ENCODE data around the gene SDHAF1. TPM values are rescaled to one million over a fixed set of nuclear protein-coding genes. Genes with fewer than 3 reads are reported as not detected.
A peak's percentile ranks its signal among the peaks of the same experiment; 100 is the strongest.

Gene SDHAF1
- total and polyA plus RNA-seq, 3 donors from 2014 or later: 13.0 to 55.0 (median 40.6) TPM

GRCh38 chr19:35991731-35992450 lies 3.1 kb upstream of the SDHAF1 start:
- no peak for DNase-seq
- H3K27ac ChIP-seq: no peak overlapping the region
- H3K36me3 ChIP-seq (ENCODE audit: low read depth, missing control alignments): no peaks in the 10 kb centered on the region
- no peaks in the 10 kb centered on the region for H3K27me3 ChIP-seq
- intact Hi-C loops (cut with DNase I; ENCODE audit: low total_unique reads): no loop called here
- peaks cover 13% of the 10 kb centered on the region for H3K4me1 ChIP-seq
- no peak overlapping the region for H3K4me3 ChIP-seq
- no peak for TF ChIP-seq POLR2A (IDR thresholded peaks at IDR 0.05)
- TF ChIP-seq, protein P1, sequence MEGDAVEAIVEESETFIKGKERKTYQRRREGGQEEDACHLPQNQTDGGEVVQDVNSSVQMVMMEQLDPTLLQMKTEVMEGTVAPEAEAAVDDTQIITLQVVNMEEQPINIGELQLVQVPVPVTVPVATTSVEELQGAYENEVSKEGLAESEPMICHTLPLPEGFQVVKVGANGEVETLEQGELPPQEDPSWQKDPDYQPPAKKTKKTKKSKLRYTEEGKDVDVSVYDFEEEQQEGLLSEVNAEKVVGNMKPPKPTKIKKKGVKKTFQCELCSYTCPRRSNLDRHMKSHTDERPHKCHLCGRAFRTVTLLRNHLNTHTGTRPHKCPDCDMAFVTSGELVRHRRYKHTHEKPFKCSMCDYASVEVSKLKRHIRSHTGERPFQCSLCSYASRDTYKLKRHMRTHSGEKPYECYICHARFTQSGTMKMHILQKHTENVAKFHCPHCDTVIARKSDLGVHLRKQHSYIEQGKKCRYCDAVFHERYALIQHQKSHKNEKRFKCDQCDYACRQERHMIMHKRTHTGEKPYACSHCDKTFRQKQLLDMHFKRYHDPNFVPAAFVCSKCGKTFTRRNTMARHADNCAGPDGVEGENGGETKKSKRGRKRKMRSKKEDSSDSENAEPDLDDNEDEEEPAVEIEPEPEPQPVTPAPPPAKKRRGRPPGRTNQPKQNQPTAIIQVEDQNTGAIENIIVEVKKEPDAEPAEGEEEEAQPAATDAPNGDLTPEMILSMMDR (IDR thresholded peaks at IDR 0.05): no peak
- 77 to 78% methylated on average over 7 of the region's 7 CpGs for WGBS, 2 donors
- no peaks in the 10 kb centered on the region for H3K9me3 ChIP-seq

GRCh38 chr19:35992907-35993765 lies 1.9 kb upstream of the SDHAF1 start:
- H3K4me3 ChIP-seq: no peak overlapping the region
- DNase-seq: no peak
- no peak overlapping the region for H3K27ac ChIP-seq
- intact Hi-C loops (cut with DNase I; ENCODE audit: low total_unique reads): no loop called here
- TF ChIP-seq POLR2A (IDR thresholded peaks at IDR 0.05): no peak
- TF ChIP-seq, protein P1 (IDR thresholded peaks at IDR 0.05): no peak
- WGBS, 2 donors: 82 to 87% methylated on average over 8 of the region's 8 CpGs
- no peaks in the 10 kb centered on the region for H3K36me3 ChIP-seq (ENCODE audit: low read depth, missing control alignments)
- no peaks in the 10 kb centered on the region for H3K9me3 ChIP-seq
- no peaks in the 10 kb centered on the region for H3K27me3 ChIP-seq
- peaks cover 13% of the 10 kb centered on the region for H3K4me1 ChIP-seq

- WGBS, 2 donors: 15 to 24% methylated on average over 22 to 48 of the region's 49 CpGs
- Histone ChIP-seq H3K36me3 (ENCODE audit: low read depth, missing control alignments) (no peaks in the 10 kb centered on the region), H3K4me3 (peak overlapping the region; percentile 80 to 92), H3K27ac (peak overlapping the region; percentile 59 to 77), H3K9me3 (no peaks in the 10 kb centered on the region), H3K4me1 (peaks cover 13% of the 10 kb centered on the region), H3K27me3 (no peaks in the 10 kb centered on the region)
- no peak for TF ChIP-seq POLR2A (IDR thresholded peaks at IDR 0.05)
- TF ChIP-seq, protein P1 (IDR thresholded peaks at IDR 0.05): no peak
- intact Hi-C loops (cut with DNase I; ENCODE audit: low total_unique reads): no loop called here
- no peak for DNase-seq
Measured at GRCh38 chr19:35993923-35994598, 927 bp upstream of the SDHAF1 start.

DNA sequence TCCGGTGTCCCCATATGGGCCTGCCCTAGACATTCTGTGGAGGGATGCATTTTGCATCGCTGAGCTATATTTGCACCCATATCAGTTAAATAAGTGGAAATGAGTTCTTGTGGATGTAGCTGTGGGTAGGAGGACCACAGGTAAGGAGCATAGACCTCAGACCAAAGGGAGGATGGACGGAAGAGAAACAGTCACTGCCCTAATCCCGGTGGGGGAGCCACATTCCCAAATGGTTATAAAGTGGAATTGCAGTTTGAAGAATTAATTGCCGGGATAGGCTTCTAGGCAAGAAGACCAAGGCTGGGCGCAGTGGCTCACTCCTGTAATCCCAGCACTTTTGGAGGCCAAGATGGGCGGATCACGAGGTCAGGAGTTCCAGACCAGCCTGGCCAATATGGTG lies 1.8 kb downstream of the SDHAF1 start:
- H3K27me3 ChIP-seq: no peaks in the 10 kb centered on the region
- H3K4me1 ChIP-seq: peaks cover 13% of the 10 kb centered on the region
- TF ChIP-seq, protein P1 (IDR thresholded peaks at IDR 0.05): no peak
- TF ChIP-seq POLR2A (IDR thresholded peaks at IDR 0.05): no peak
- no peaks in the 10 kb centered on the region for H3K9me3 ChIP-seq
- no peak overlapping the region for H3K4me3 ChIP-seq
- no peak for DNase-seq
- no peaks in the 10 kb centered on the region for H3K36me3 ChIP-seq (ENCODE audit: low read depth, missing control alignments)
- intact Hi-C loops (cut with DNase I; ENCODE audit: low total_unique reads): no loop called here
- 82 to 90% methylated on average over 8 of the region's 8 CpGs for WGBS, 2 donors
- H3K27ac ChIP-seq: no peak overlapping the region
